IMR-90 (cell line): ENCODE data around the gene SLC41A1. TPM values are rescaled to one million over a fixed set of nuclear protein-coding genes. Genes with fewer than 3 reads are reported as not detected.

Experiments used
- polyA plus RNA-seq, 3 experiments: library from polyadenylated mRNA; depleted of rRNA; stranded (reverse); fragments of >200 nt; gene quantifications; 2 replicates each; pipeline ENCODE4 v1.2.3, GENCODE V29; 2012; ENCODE audit warnings: low replicate concordance in 1 of 3
- total RNA-seq: library from RNA; depleted of rRNA; stranded (reverse); fragments of >200 nt; gene quantifications from 2 replicates; pipeline ENCODE4 v1.2.3, GENCODE V29; 2012; rRNA removed

The SLC41A1 gene
- total and polyA plus RNA-seq, 2 of the 4 experiments (the other 2 are of a cell fraction) = 6.3 to 26.3 TPM

Other genes with a start within 250 kb of the SLC41A1 start
- gene ELK4, start 181.2 kb downstream of the SLC41A1 start, total RNA-seq = 11.3 and 15.6 TPM in 2 replicates
- 3.3 and 4.6 TPM in 2 replicates for gene ELK4, start 181.2 kb downstream of the SLC41A1 start, polyA plus RNA-seq (2012; rRNA removed)
- gene SLC45A3, start 132.7 kb downstream of the SLC41A1 start, total RNA-seq = 1.1 and 1.4 TPM in 2 replicates
- gene SLC45A3, start 132.7 kb downstream of the SLC41A1 start, polyA plus RNA-seq (2012; rRNA removed) = 2.5 and 3.0 TPM in 2 replicates
- 103 and 179 TPM in 2 replicates for gene NUCKS1, start 63.0 kb downstream of the SLC41A1 start, total RNA-seq
- 29.0 and 37.9 TPM in 2 replicates for gene NUCKS1, start 63.0 kb downstream of the SLC41A1 start, polyA plus RNA-seq (2012; rRNA removed)
- 5.8 and 7.3 TPM in 2 replicates for gene RAB29, start 37.7 kb downstream of the SLC41A1 start, total RNA-seq
- 4.4 and 5.7 TPM in 2 replicates for gene RAB29, start 37.7 kb downstream of the SLC41A1 start, polyA plus RNA-seq (2012; rRNA removed)
- gene PM20D1, start 36.9 kb upstream of the SLC41A1 start, total RNA-seq = not detected in 2 replicates
- gene PM20D1, start 36.9 kb upstream of the SLC41A1 start, polyA plus RNA-seq (2012; rRNA removed) = 0.04 TPM in 1 of 2 replicates, not detected in the other
- gene SLC26A9, start 130.3 kb upstream of the SLC41A1 start, total RNA-seq = under 0.01 TPM in 1 of 2 replicates, not detected in the other
- gene SLC26A9, start 130.3 kb upstream of the SLC41A1 start, polyA plus RNA-seq (2012; rRNA removed) = not detected in 2 replicates
- gene RAB7B, start 190.2 kb upstream of the SLC41A1 start, total RNA-seq = 9.1 and 10.6 TPM in 2 replicates
- 14.6 and 14.7 TPM in 2 replicates for gene RAB7B, start 190.2 kb upstream of the SLC41A1 start, polyA plus RNA-seq (2012; rRNA removed)
- not detected in 2 replicates for gene CTSE, start 210.7 kb upstream of the SLC41A1 start, total RNA-seq
- gene CTSE, start 210.7 kb upstream of the SLC41A1 start, polyA plus RNA-seq (2012; rRNA removed) = not detected in 2 replicates
- not detected in 2 replicates for gene RHEX, start 240.0 kb upstream of the SLC41A1 start, total RNA-seq
- not detected in 2 replicates for gene RHEX, start 240.0 kb upstream of the SLC41A1 start, polyA plus RNA-seq (2012; rRNA removed)